ENCODE measurements around the gene DCAF4L1.
A peak's percentile ranks its signal among the peaks of the same experiment; 100 is the strongest.

Gene DCAF4L1

DNA sequence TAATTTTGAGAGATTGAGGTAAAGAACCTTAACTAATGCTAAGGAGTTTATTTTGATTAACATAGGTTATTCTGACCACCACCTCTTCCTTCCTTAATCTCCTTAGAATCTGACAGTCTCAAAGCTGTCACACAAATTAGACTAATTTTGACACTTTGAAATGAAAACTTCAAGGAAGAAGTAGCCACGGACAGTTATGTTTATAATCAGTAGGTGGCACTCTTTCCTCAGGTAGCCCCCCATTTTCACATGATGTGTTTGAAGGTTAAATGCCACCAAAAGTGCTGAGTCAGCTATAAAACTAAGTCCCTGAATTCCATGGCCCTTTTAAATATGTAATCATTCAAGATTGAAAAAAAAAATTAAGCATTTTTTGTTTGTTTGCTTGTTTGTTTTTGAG, 23.9 kb upstream of the DCAF4L1 start:
- Histone ChIP-seq H3K36me3 (ENCODE audit: insufficient read depth, low read length) (peaks cover 32% of the 10 kb centered on the region), H3K9me3 (ENCODE audit: insufficient read depth, low read depth, low read length) (no peaks in the 10 kb centered on the region), H3K4me3 (ENCODE audit: low read length) (no peak overlapping the region), H3K27ac (ENCODE audit: low read depth, low read length) (no peak overlapping the region), H3K4me1 (ENCODE audit: insufficient read depth, low read length) (no peaks in the 10 kb centered on the region), H3K27me3 (ENCODE audit: insufficient read depth, low read length) (no peaks in the 10 kb centered on the region), H3K9ac (ENCODE audit: low read depth, low read length) (no peak overlapping the region)
- WGBS = 63% methylated on average over 1 of the region's 1 CpG

- no peak overlapping the region for H3K9ac ChIP-seq (ENCODE audit: low read depth, low read length)
- no peak overlapping the region for H3K27ac ChIP-seq (ENCODE audit: low read depth, low read length)
- H3K36me3 ChIP-seq (ENCODE audit: insufficient read depth, low read length) = no peaks in the 10 kb centered on the region
- no peaks in the 10 kb centered on the region for H3K9me3 ChIP-seq (ENCODE audit: insufficient read depth, low read depth, low read length)
- H3K27me3 ChIP-seq (ENCODE audit: insufficient read depth, low read length) = no peaks in the 10 kb centered on the region
- WGBS = 97% methylated on average over 4 of the region's 4 CpGs
- H3K4me3 ChIP-seq (ENCODE audit: low read length) = no peak overlapping the region
- H3K4me1 ChIP-seq (ENCODE audit: insufficient read depth, low read length) = no peaks in the 10 kb centered on the region
Observed at GRCh38 chr4:41963105-41963504, 18.5 kb upstream of the DCAF4L1 start.

DNA sequence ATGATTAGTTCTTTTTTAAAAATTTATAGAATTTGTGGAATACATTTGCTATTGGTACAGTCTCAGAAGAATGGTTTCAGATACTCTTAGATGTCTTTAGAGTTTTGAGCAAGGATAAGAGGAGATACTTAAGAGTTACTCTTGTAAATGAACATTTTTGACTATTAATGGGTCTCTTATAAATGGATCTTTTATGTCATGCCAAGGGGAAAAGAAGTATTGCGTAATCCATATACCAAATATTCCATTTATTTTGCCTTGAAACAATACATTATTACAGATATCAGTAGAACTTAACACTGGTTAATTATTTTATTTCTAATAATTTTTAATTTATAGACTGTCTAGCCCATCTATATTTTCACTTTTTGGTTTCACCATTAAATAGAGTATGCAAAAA, 17.2 kb upstream of the DCAF4L1 start:
- Histone ChIP-seq H3K36me3 (ENCODE audit: insufficient read depth, low read length) (no peaks in the 10 kb centered on the region), H3K9ac (ENCODE audit: low read depth, low read length) (no peak overlapping the region), H3K4me1 (ENCODE audit: insufficient read depth, low read length) (no peaks in the 10 kb centered on the region), H3K27me3 (ENCODE audit: insufficient read depth, low read length) (no peaks in the 10 kb centered on the region), H3K27ac (ENCODE audit: low read depth, low read length) (no peak overlapping the region), H3K4me3 (ENCODE audit: low read length) (no peak overlapping the region), H3K9me3 (ENCODE audit: insufficient read depth, low read depth, low read length) (0 out of 2 replicates have a peak, but pooled peaks cover 9% of the 10 kb centered on the region)
- no CpG with 5 or more reads among the region's 1 CpG for WGBS

- Histone ChIP-seq H3K27me3 (ENCODE audit: insufficient read depth, low read length) (no peaks in the 10 kb centered on the region), H3K9me3 (ENCODE audit: insufficient read depth, low read depth, low read length) (peaks cover 12% of the 10 kb centered on the region; the same call in 1 of the 2 replicates), H3K27ac (ENCODE audit: low read depth, low read length) (no peak overlapping the region), H3K36me3 (ENCODE audit: insufficient read depth, low read length) (no peaks in the 10 kb centered on the region), H3K9ac (ENCODE audit: low read depth, low read length) (no peak overlapping the region), H3K4me1 (ENCODE audit: insufficient read depth, low read length) (no peaks in the 10 kb centered on the region), H3K4me3 (ENCODE audit: low read length) (no peak overlapping the region)
- 100% methylated on average over 2 of the region's 2 CpGs for WGBS
Observed at GRCh38 chr4:41967392-41967791, 14.2 kb upstream of the DCAF4L1 start.

DNA sequence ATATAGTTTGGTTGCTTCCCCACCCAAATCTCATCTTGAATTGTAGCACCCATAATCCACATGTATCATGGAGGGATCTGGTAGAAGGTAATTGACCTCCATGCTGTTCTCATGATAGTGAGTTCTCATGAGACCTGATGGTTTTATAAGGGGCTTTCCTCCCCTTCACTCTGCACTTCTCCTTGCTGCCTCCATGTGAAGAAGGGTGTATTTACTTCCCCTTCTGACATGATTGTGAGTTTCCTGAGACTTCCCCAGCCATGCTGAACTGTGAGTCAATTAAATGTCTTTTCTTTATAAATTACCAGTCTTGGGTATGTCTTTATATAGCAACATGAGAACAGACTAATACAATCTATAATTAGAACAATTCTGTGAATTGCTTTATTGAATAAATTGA, 11.9 kb upstream of the DCAF4L1 start:
- no peaks in the 10 kb centered on the region for H3K36me3 ChIP-seq (ENCODE audit: insufficient read depth, low read length)
- H3K27ac ChIP-seq (ENCODE audit: low read depth, low read length) = no peak overlapping the region
- no peak overlapping the region for H3K9ac ChIP-seq (ENCODE audit: low read depth, low read length)
- peaks cover 12% of the 10 kb centered on the region; the same call in 1 of the 2 replicates for H3K9me3 ChIP-seq (ENCODE audit: insufficient read depth, low read depth, low read length)
- no peaks in the 10 kb centered on the region for H3K4me1 ChIP-seq (ENCODE audit: insufficient read depth, low read length)
- H3K27me3 ChIP-seq (ENCODE audit: insufficient read depth, low read length) = no peaks in the 10 kb centered on the region
- H3K4me3 ChIP-seq (ENCODE audit: low read length) = no peak overlapping the region

GRCh38 chr4:41975341-41975740, 6.2 kb upstream of the DCAF4L1 start:
- Histone ChIP-seq H3K9me3 (ENCODE audit: insufficient read depth, low read depth, low read length) (no peaks in the 10 kb centered on the region; the same call in 1 of the 2 replicates), H3K4me1 (ENCODE audit: insufficient read depth, low read length) (peaks cover 9% of the 10 kb centered on the region), H3K4me3 (ENCODE audit: low read length) (no peak overlapping the region), H3K9ac (ENCODE audit: low read depth, low read length) (no peak overlapping the region), H3K36me3 (ENCODE audit: insufficient read depth, low read length) (no peaks in the 10 kb centered on the region), H3K27ac (ENCODE audit: low read depth, low read length) (no peak overlapping the region), H3K27me3 (ENCODE audit: insufficient read depth, low read length) (no peaks in the 10 kb centered on the region)
- 93% methylated on average over 1 of the region's 1 CpG for WGBS

DNA sequence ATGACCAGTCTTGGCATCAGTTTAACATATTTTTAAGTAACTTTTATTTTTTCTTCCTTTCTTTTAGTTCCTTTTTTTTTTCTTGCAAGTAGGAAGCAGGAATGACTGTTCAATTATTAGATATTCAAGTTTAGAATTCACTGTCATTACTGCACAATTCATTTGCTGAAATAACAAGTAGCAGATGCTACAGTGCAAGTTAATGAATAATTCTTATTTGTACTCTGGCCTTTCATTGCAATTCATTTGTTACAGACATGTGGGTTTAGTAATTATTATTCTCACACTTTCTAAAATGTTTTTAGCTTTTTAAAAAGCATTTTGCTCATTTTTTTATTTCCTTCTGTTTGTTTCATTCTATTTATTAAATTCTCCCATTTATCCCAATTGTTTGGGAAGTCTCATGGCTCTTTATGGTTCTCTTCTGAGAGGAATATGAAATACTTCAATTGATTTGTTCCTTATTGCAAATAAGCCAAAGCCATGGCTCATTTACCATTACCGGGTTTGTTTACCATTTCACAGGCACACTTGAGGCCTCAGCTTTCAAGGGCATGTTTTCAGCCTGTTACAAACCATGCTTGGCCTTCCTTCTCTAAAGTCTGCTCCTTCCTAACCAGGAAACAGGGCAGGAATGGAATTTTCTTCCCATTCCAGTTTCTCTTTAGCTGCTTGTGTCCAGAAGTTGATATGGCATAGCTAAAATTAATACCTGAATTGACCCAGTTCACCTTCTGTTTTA, 4.6 kb upstream of the DCAF4L1 start:
- peaks cover 9% of the 10 kb centered on the region for H3K4me1 ChIP-seq (ENCODE audit: insufficient read depth, low read length)
- H3K27me3 ChIP-seq (ENCODE audit: insufficient read depth, low read length) = no peaks in the 10 kb centered on the region
- H3K27ac ChIP-seq (ENCODE audit: low read depth, low read length) = no peak overlapping the region
- H3K9me3 ChIP-seq (ENCODE audit: insufficient read depth, low read depth, low read length) = no peaks in the 10 kb centered on the region
- WGBS = 76% methylated on average over 1 of the region's 1 CpG
- H3K4me3 ChIP-seq (ENCODE audit: low read length) = no peak overlapping the region
- H3K9ac ChIP-seq (ENCODE audit: low read depth, low read length) = no peak overlapping the region
- H3K36me3 ChIP-seq (ENCODE audit: insufficient read depth, low read length) = no peaks in the 10 kb centered on the region

DNA sequence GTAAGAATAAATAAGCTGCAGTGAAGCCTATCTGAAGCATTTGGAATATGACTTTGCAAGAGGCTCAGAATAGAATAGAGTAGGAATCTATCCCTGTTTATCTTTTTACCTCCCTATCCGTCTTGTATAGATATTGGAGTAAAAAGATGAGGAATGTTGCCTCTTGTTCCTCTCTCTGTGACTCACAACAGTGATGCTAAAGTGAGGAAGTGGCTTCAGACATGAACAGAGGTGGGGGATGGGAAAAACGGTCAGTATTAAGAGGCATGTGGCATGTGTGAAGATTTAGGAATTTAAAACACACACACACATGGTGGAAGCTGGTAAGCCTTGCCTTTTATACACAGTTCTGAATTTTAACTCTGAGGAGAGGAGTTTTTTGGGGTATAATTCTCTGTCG, 3.8 kb upstream of the DCAF4L1 start:
- Histone ChIP-seq H3K9ac (ENCODE audit: low read depth, low read length) (no peak overlapping the region), H3K36me3 (ENCODE audit: insufficient read depth, low read length) (no peaks in the 10 kb centered on the region)
- 78% methylated on average over 2 of the region's 3 CpGs for WGBS

DNA sequence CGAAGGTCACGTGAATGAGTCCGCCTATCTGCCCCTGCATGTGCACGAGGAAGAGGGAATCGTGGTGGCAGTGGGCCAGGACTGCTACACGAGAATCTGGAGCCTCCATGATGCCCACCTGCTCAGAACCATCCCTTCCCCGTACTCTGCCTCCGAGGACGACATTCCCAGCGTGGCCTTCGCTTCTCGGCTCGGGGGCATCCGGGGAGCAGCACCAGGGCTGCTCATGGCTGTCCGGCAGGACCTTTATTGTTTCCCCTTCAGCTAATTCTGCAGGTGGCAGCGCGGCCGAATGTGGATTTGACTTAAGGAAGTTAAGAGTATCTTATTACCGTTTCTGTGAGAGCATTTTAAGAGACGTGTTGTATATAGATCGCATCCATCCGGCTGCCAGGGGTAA, 1.2 kb downstream of the DCAF4L1 start:
- Histone ChIP-seq H3K36me3 (ENCODE audit: insufficient read depth, low read length) (no peaks in the 10 kb centered on the region), H3K27ac (ENCODE audit: low read depth, low read length) (no peak overlapping the region), H3K4me3 (ENCODE audit: low read length) (no peak overlapping the region), H3K9me3 (ENCODE audit: insufficient read depth, low read depth, low read length) (no peaks in the 10 kb centered on the region), H3K4me1 (ENCODE audit: insufficient read depth, low read length) (peaks cover 37% of the 10 kb centered on the region), H3K27me3 (ENCODE audit: insufficient read depth, low read length) (no peaks in the 10 kb centered on the region), H3K9ac (ENCODE audit: low read depth, low read length) (no peak overlapping the region)
- WGBS = 94% methylated on average over 22 of the region's 22 CpGs

More for the DNA sequence above, 3.8 kb upstream of the DCAF4L1 start:
- Histone ChIP-seq H3K9me3 (ENCODE audit: insufficient read depth, low read depth, low read length) (no peaks in the 10 kb centered on the region), H3K27ac (ENCODE audit: low read depth, low read length) (no peak overlapping the region), H3K27me3 (ENCODE audit: insufficient read depth, low read length) (no peaks in the 10 kb centered on the region), H3K4me3 (ENCODE audit: low read length) (no peak overlapping the region), H3K4me1 (ENCODE audit: insufficient read depth, low read length) (peaks cover 12% of the 10 kb centered on the region)

GRCh38 chr4:41985151-41985550, 3.6 kb downstream of the DCAF4L1 start:
- Histone ChIP-seq H3K4me3 (ENCODE audit: low read length) (peak overlapping the region; percentile 31), H3K36me3 (ENCODE audit: insufficient read depth, low read length) (no peaks in the 10 kb centered on the region), H3K4me1 (ENCODE audit: insufficient read depth, low read length) (peaks cover 41% of the 10 kb centered on the region), H3K9me3 (ENCODE audit: insufficient read depth, low read depth, low read length) (no peaks in the 10 kb centered on the region), H3K27me3 (ENCODE audit: insufficient read depth, low read length) (no peaks in the 10 kb centered on the region), H3K27ac (ENCODE audit: low read depth, low read length) (peak overlapping the region; percentile 39), H3K9ac (ENCODE audit: low read depth, low read length) (no peak overlapping the region)
- 15% methylated on average over 1 of the region's 1 CpG for WGBS

- Histone ChIP-seq H3K27ac (ENCODE audit: low read depth, low read length) (no peak overlapping the region), H3K27me3 (ENCODE audit: insufficient read depth, low read length) (no peaks in the 10 kb centered on the region)
- WGBS = 2% methylated on average over 12 of the region's 12 CpGs
Observed at GRCh38 chr4:41989994-41990364, 8.4 kb downstream of the DCAF4L1 start.

More at GRCh38 chr4:41989994-41990364, 8.4 kb downstream of the DCAF4L1 start:
- Histone ChIP-seq H3K9me3 (ENCODE audit: insufficient read depth, low read depth, low read length) (no peaks in the 10 kb centered on the region), H3K4me1 (ENCODE audit: insufficient read depth, low read length) (peaks cover 24% of the 10 kb centered on the region), H3K36me3 (ENCODE audit: insufficient read depth, low read length) (no peaks in the 10 kb centered on the region), H3K9ac (ENCODE audit: low read depth, low read length) (peak overlapping the region; percentile 85), H3K4me3 (ENCODE audit: low read length) (peak overlapping the region; percentile 87)

Data from HUES64 (cell line).